Activated B cell treated with CpG ODN at 0.5 μM for 24 hours (primary cell): Measurements from ENCODE around the gene PUS3. TPM values are rescaled to one million over a fixed set of nuclear protein-coding genes. Genes with fewer than 3 reads are reported as not detected.

Experiments used
- ATAC-seq: fragments of 200-7000 bp; cut with Tn5 transposase; one replicate; pipeline ENCODE4 v1.10.0; 2021; ENCODE audit warnings: low read depth, mild to moderate bottlenecking, moderate library complexity
- CTCF ChIA-PET: fragments of 350-600 bp; sonication (Branson Sonifier 250); formaldehyde crosslinking; loops from one replicate; lab custom pipeline; 2021; ENCODE audit warnings: antibody characterized with exemption; lab: Charles Lee
- POLR2A ChIA-PET: fragments of 350-600 bp; sonication (Branson Sonifier 250); formaldehyde crosslinking; loops from one replicate; lab custom pipeline; 2021; ENCODE audit warnings: antibody characterized with exemption; lab: Charles Lee
- DNase-seq: peaks from one replicate; pipeline ENCODE4 v3.0.0; 2022
- H3K27ac Mint-ChIP-seq: one replicate; pipeline ENCODE4 v1.8.0; 2020; ENCODE audit warnings: mixed read lengths
- H3K27me3 Mint-ChIP-seq: one replicate; pipeline ENCODE4 v1.8.0; 2021; ENCODE audit warnings: mixed read lengths
- H3K36me3 Mint-ChIP-seq: one replicate; pipeline ENCODE4 v1.8.0; 2021; ENCODE audit warnings: low read depth, mixed read lengths
- H3K4me1 Mint-ChIP-seq: one replicate; pipeline ENCODE4 v1.8.0; 2021; ENCODE audit warnings: mixed read lengths
- H3K4me3 Mint-ChIP-seq: one replicate; pipeline ENCODE4 v1.8.0; 2020; ENCODE audit warnings: mild to moderate bottlenecking, mixed read lengths
- H3K9me3 Mint-ChIP-seq: one replicate; pipeline ENCODE4 v1.8.0; 2020; ENCODE audit warnings: mixed read lengths
- CTCF ChIP-seq: fragments of 200-600 bp; IDR thresholded peaks from one replicate; pipeline ENCODE4 v1.8.0; 2022; ENCODE audit warnings: antibody characterized with exemption, mild to moderate bottlenecking
- intact Hi-C: fragments of 100-400 bp; cut with micrococcal nuclease; formaldehyde crosslinking; loops from one replicate; pipeline ENCODE4 v1.15.1; 2024
- total RNA-seq: library from RNA; stranded (reverse); gene quantifications from 2 replicates; pipeline ENCODE4 v1.2.3, GENCODE V29; 2022

PUS3 gene
- total RNA-seq, 1 donor from 2014 or later = 10.2 TPM

DNA sequence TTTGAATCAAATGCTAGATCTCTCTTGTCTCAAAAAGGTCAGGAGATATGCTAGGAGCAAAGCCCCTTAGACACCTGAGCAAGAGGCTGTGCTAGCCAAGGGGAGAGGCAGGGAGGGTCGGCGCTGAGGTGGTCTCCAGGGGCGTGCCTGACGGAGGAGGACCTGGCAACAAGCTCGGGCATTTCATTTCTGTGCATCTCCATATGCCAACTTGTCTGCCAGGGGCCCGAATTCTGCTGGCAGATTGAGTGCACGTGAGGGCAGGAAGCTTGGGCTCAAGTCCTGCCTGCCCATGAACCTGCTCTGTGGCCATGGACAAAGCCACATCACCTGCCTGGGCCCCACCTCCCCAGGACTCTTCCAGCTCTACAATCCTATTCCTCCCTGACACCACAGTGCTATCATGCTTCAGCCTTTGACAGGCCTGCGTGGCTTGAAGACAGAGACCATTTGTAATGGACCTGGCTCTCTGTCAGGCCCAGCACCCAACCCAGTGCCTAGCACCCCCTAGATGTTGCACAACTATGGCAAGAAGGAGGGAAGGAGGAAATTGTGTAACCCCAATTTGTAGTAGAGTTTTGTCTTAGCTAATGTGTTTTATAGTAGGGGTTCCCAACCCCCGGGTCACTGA, 26.6 kb upstream of the PUS3 start:
- Mint-ChIP-seq H3K36me3 (no peaks in the 10 kb centered on the region), H3K9me3 (no peaks in the 10 kb centered on the region), H3K4me1 (no peaks in the 10 kb centered on the region), H3K4me3 (no peak overlapping the region), H3K27ac (no peak overlapping the region), H3K27me3 (peaks cover 24% of the 10 kb centered on the region)
- intact Hi-C loops = loop anchor here (10.0 kb wide), 1 partner anchor 1415 kb away; no protein-coding TSS in a partner anchor
- ATAC-seq = no peak
- TF ChIP-seq CTCF = no peak
- ChIA-PET CTCF (no interaction called here), POLR2A (no interaction called here)
- DNase-seq = no peak

DNA sequence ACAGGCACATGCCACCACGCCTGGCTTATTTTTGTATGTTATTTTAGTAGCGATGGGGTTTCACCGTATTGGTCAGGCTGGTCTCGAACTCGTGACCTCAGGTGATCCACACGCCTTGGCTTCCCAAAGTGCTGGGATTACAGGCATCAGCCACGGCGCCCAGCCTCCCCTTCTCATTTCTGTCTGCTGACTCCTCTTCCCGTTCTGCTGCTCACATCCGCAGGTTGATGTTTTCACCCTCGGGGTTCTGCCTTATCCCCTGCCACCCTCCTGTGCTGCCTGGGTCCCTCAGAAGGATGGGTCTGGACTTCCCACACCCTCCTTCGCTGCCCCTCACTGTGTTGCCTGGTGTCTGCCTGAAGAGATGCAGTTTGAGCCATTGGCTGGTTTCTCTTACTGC, 23.7 kb upstream of the PUS3 start:
- Mint-ChIP-seq H3K9me3 (no peaks in the 10 kb centered on the region), H3K36me3 (no peaks in the 10 kb centered on the region), H3K27ac (no peak overlapping the region), H3K4me3 (no peak overlapping the region), H3K4me1 (no peaks in the 10 kb centered on the region), H3K27me3 (peaks cover 24% of the 10 kb centered on the region)
- ChIA-PET POLR2A (no interaction called here), CTCF (no interaction called here)
- ATAC-seq (no peak), DNase-seq (no peak)
- no peak for TF ChIP-seq CTCF
- intact Hi-C loops = loop anchor here (10.0 kb wide), 1 partner anchor 1418 kb away; no protein-coding TSS in a partner anchor

GRCh38 chr11:125925804-125926203, 22.8 kb upstream of the PUS3 start:
- intact Hi-C loops = loop anchor here (10.0 kb wide), 1 partner anchor 1419 kb away; no protein-coding TSS in a partner anchor
- H3K27me3 Mint-ChIP-seq = peaks cover 19% of the 10 kb centered on the region
- H3K9me3 Mint-ChIP-seq = no peaks in the 10 kb centered on the region
- DNase-seq = no peak
- POLR2A ChIA-PET = no interaction called here
- no peak overlapping the region for H3K4me3 Mint-ChIP-seq
- H3K36me3 Mint-ChIP-seq = no peaks in the 10 kb centered on the region
- CTCF ChIA-PET = interaction anchor here (1.1 kb wide), 1 partner anchor 17 kb away, joined by 4 read pairs; no protein-coding TSS in a partner anchor
- no peak for TF ChIP-seq CTCF
- H3K27ac Mint-ChIP-seq = no peak overlapping the region
- H3K4me1 Mint-ChIP-seq = no peaks in the 10 kb centered on the region
- ATAC-seq = no peak

GRCh38 chr11:125925247-125925740, 22.3 kb upstream of the PUS3 start:
- Mint-ChIP-seq H3K4me3 (no peak overlapping the region), H3K4me1 (no peaks in the 10 kb centered on the region), H3K9me3 (no peaks in the 10 kb centered on the region), H3K27me3 (peaks cover 19% of the 10 kb centered on the region), H3K27ac (no peak overlapping the region), H3K36me3 (no peaks in the 10 kb centered on the region)
- DNase-seq (no peak), ATAC-seq (no peak)
- ChIA-PET POLR2A (no interaction called here), CTCF (interaction anchor here (0.9 to 1.1 kb wide), 2 partner anchors 18 to 268 kb away, joined by 3 to 4 read pairs; no protein-coding TSS in a partner anchor)
- TF ChIP-seq CTCF = no peak
- intact Hi-C loops = loop anchor here (10.0 kb wide), 1 partner anchor 1420 kb away; no protein-coding TSS in a partner anchor

DNA sequence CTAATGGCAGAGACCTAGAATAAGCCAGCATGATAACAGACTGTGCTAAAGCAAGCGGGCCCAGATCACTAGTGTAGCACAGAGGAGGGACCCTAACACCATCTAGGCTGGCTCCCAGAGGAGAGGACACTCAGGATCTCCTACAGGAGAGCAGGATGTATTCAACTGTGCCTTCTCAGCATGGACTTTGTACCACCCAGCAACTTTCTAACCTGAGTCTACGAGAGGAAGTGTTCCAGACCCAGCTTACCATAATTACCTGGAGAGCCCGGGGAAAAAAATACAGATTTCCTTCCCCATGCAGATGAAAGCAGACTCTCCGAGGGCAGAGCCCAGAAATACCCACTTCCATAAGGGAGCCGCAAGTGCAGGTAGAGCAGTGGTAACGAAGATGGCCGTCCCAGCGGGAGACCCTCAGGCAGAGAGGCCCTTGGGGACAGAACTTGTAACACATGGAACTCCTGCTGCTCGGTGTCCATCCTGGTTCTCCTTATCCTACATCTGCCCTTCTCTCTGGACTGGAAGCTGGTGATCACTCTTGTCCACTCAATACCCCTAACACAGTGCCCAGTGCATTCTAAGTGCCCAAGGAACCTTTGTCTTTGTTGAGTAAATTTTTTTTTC, 21.5 kb upstream of the PUS3 start:
- no peak for DNase-seq
- H3K36me3 Mint-ChIP-seq = no peaks in the 10 kb centered on the region
- ChIA-PET CTCF (interaction anchor here (0.9 to 2.1 kb wide), 3 partner anchors 19 to 556 kb away, joined by 3 to 9 read pairs (median 4); no protein-coding TSS in a partner anchor), POLR2A (no interaction called here)
- H3K27me3 Mint-ChIP-seq = peaks cover 14% of the 10 kb centered on the region
- H3K4me3 Mint-ChIP-seq = no peak overlapping the region
- intact Hi-C loops = loop anchor here (10.0 kb wide), 1 partner anchor 1420 kb away; no protein-coding TSS in a partner anchor
- ATAC-seq = no peak
- H3K27ac Mint-ChIP-seq = no peak overlapping the region
- no peaks in the 10 kb centered on the region for H3K4me1 Mint-ChIP-seq
- TF ChIP-seq CTCF = no peak
- H3K9me3 Mint-ChIP-seq = no peaks in the 10 kb centered on the region
